HepG2 (cell line): Measurements from ENCODE around the gene MAP3K1. TPM values are rescaled to one million over a fixed set of nuclear protein-coding genes. Genes with fewer than 3 reads are reported as not detected.

Source experiments
- CBX5 ChIP-seq: sonication (generic); formaldehyde crosslinking; IDR thresholded peaks from 2 replicates; pipeline ENCODE4 v1.4.0; 2020; ENCODE audit warnings: missing genetic modification reagents, borderline replicate concordance
- CEBPZ ChIP-seq: IDR thresholded peaks from 2 replicates; pipeline ENCODE4 v1.6.1; 2012; ENCODE audit warnings: low read length, improper control_type of control experiment
- CREBL2 ChIP-seq: sonication (generic); formaldehyde crosslinking; IDR thresholded peaks from 2 replicates; pipeline ENCODE4 v1.8.1; 2023; ENCODE audit warnings: missing genetic modification reagents, mild to moderate bottlenecking, borderline replicate concordance
- ELF3 ChIP-seq: IDR thresholded peaks from 2 replicates; pipeline ENCODE4 v1.6.1; 2016; ENCODE audit warnings: missing genetic modification reagents, missing compliant biosample characterization
- FUBP1 ChIP-seq: sonication (generic); formaldehyde crosslinking; IDR thresholded peaks from 2 replicates; pipeline ENCODE4 v1.5.1; 2020; ENCODE audit warnings: missing genetic modification reagents, mild to moderate bottlenecking, borderline replicate concordance
- PBX3 ChIP-seq: sonication (generic); formaldehyde crosslinking; IDR thresholded peaks from 2 replicates; pipeline ENCODE4 v1.8.1; 2023; ENCODE audit warnings: missing genetic modification reagents, inconsistent platforms, borderline replicate concordance
- PCBP2 ChIP-seq: fragments of 200-400 bp; formaldehyde crosslinking; optimal IDR thresholded peaks from 2 replicates; pipeline ENCODE3; 2018; ENCODE audit warnings: low read length, low read depth; ENCODE audit not compliant: poor library complexity, severe bottlenecking
- PHF20 ChIP-seq: sonication (generic); formaldehyde crosslinking; IDR thresholded peaks from 2 replicates; pipeline ENCODE4 v1.5.0; 2020; ENCODE audit warnings: mild to moderate bottlenecking, missing genetic modification reagents
- SOX5 ChIP-seq: IDR thresholded peaks from 2 replicates; pipeline ENCODE4 v1.6.1; 2016; ENCODE audit warnings: borderline replicate concordance
- SRY ChIP-seq: sonication (generic); formaldehyde crosslinking; IDR thresholded peaks from 2 replicates; pipeline ENCODE4 v1.8.0; 2022; ENCODE audit warnings: mild to moderate bottlenecking, missing genetic modification reagents
- TAF1 ChIP-seq: sonication (generic); formaldehyde crosslinking; IDR thresholded peaks from 2 replicates; pipeline ENCODE4 v1.4.0; 2020; ENCODE audit warnings: missing genetic modification reagents
- TOE1 ChIP-seq: sonication (generic); formaldehyde crosslinking; IDR thresholded peaks from 2 replicates; pipeline ENCODE4 v1.4.0; 2020; ENCODE audit warnings: mild to moderate bottlenecking, missing genetic modification reagents
- YY1 ChIP-seq: IDR thresholded peaks from 2 replicates; pipeline ENCODE4 v1.6.1; 2011; ENCODE audit warnings: low read length, low read depth, moderate library complexity, mild to moderate bottlenecking; ENCODE audit not compliant: insufficient read depth, insufficient replicate concordance
- ZBTB1 ChIP-seq: sonication (generic); formaldehyde crosslinking; IDR thresholded peaks from 2 replicates; pipeline ENCODE4 v1.4.0; 2020; ENCODE audit warnings: missing genetic modification reagents, borderline replicate concordance
- ZNF205 ChIP-seq: IDR thresholded peaks from 2 replicates; pipeline ENCODE4 v1.6.1; 2018; ENCODE audit warnings: missing biosample characterization, missing genetic modification reagents
- ZNF382 ChIP-seq: sonication (generic); formaldehyde crosslinking; IDR thresholded peaks from 2 replicates; pipeline ENCODE4 v1.5.0; 2020; ENCODE audit warnings: missing genetic modification reagents, mild to moderate bottlenecking, borderline replicate concordance
- ZNF607 ChIP-seq: sonication (generic); formaldehyde crosslinking; IDR thresholded peaks from 2 replicates; pipeline ENCODE4 v1.5.1; 2020; ENCODE audit warnings: missing genetic modification reagents, mild to moderate bottlenecking, borderline replicate concordance
- ZNF746 ChIP-seq: sonication (generic); formaldehyde crosslinking; IDR thresholded peaks from 2 replicates; pipeline ENCODE4 v1.8.0; 2022; ENCODE audit warnings: mild to moderate bottlenecking, missing genetic modification reagents
- polyA plus RNA-seq, 8 experiments: library from polyadenylated mRNA; depleted of rRNA in 3 of 8; stranded (reverse) in 7 of 8; unstranded in 1 of 8; fragments of >200 nt; fragmentation: Illumina TruSeq in 4 of 8; extraction: Trizol in 4 of 8; gene quantifications; 2 replicates each; pipeline versions ENCODE4 v1.2.1 to v1.2.3, GENCODE V29; 2011 to 2016; ENCODE audit warnings: low read depth in 4 of 8, missing spikeins in 1 of 8, mixed read lengths in 1 of 8; ENCODE audit not compliant: insufficient read depth in 1 of 8
- total RNA-seq, 5 experiments: library from RNA; depleted of rRNA; stranded (reverse); fragments of >200 nt; fragmentation: Illumina TruSeq; extraction: Trizol; gene quantifications; 2 replicates each; pipeline ENCODE4 v1.2.3, GENCODE V29; 2016; ENCODE audit warnings: low read depth in 1 of 5
- TF ChIP-seq, protein P1 (sequence below): sonication (generic); formaldehyde crosslinking; IDR thresholded peaks from 2 replicates; pipeline ENCODE4 v1.4.0; 2020; ENCODE audit warnings: missing genetic modification reagents, borderline replicate concordance

The MAP3K1 gene
- total and polyA plus RNA-seq, 2 of the 13 experiments (the other 11 are each of a cell fraction or from before 2014, with no cell fraction given), result 16.4 to 30.3 TPM

DNA sequence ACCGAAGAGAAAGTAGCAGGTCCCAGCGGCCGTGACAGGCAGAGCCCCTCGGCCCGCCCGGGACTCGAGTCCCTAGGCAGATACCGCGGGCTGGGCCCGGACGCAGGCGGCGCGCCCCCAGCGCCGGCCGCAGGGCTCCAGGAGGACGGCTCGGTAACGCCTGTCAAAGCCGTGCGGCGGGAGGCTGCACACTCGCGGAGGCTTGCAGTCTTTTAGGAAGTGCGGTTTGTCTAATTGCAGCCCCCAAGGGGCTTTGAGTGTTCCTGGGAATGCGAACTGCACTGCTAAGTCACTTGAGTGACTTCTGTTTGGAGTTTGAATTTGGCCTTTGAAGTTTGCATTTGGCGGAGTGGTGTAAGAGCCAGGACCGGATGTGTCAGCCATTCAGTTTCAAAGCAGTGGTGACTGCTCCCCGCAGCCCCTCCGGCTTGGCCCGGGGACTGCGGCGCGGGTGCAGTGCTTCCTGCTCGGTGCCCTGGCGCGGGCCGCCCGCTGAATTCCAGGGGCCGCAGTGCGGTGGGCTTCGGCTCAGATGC, 1.3 kb downstream of the MAP3K1 start (continued):
- TF ChIP-seq CEBPZ, result no peak
- TF ChIP-seq CREBL2, result no peak
- peak; percentile 28; the same call in 1 of the 2 replicates for TF ChIP-seq ZNF746 (CRISPR knock-in tag)
- TF ChIP-seq ZNF382, result no peak
- TF ChIP-seq SOX5 (CRISPR knock-in tag), result peak; percentile 29; the same call in 1 of the 2 replicates
- TF ChIP-seq PBX3, result no peak
- TF ChIP-seq YY1, result peak; percentile 72
- TF ChIP-seq, protein P1, sequence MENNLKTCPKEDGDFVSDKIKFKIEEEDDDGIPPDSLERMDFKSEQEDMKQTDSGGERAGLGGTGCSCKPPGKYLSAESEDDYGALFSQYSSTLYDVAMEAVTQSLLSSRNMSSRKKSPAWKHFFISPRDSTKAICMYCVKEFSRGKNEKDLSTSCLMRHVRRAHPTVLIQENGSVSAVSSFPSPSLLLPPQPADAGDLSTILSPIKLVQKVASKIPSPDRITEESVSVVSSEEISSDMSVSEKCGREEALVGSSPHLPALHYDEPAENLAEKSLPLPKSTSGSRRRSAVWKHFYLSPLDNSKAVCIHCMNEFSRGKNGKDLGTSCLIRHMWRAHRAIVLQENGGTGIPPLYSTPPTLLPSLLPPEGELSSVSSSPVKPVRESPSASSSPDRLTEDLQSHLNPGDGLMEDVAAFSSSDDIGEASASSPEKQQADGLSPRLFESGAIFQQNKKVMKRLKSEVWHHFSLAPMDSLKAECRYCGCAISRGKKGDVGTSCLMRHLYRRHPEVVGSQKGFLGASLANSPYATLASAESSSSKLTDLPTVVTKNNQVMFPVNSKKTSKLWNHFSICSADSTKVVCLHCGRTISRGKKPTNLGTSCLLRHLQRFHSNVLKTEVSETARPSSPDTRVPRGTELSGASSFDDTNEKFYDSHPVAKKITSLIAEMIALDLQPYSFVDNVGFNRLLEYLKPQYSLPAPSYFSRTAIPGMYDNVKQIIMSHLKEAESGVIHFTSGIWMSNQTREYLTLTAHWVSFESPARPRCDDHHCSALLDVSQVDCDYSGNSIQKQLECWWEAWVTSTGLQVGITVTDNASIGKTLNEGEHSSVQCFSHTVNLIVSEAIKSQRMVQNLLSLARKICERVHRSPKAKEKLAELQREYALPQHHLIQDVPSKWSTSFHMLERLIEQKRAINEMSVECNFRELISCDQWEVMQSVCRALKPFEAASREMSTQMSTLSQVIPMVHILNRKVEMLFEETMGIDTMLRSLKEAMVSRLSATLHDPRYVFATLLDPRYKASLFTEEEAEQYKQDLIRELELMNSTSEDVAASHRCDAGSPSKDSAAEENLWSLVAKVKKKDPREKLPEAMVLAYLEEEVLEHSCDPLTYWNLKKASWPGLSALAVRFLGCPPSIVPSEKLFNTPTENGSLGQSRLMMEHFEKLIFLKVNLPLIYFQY, result no peak
- no peak for TF ChIP-seq PCBP2
- TF ChIP-seq ZNF607 (CRISPR knock-in tag), result peak; percentile 73; the same call in 1 of the 2 replicates
- TF ChIP-seq SRY (CRISPR knock-in tag), result peak; percentile 67; the same call in 1 of the 2 replicates
- no peak; the same call in 1 of the 2 replicates for TF ChIP-seq CBX5 (CRISPR knock-in tag)
- peak; percentile 44; the same call in 1 of the 2 replicates for TF ChIP-seq PHF20 (CRISPR knock-in tag)
- peak; percentile 68 for TF ChIP-seq TAF1 (CRISPR knock-in tag)
- TF ChIP-seq TOE1 (CRISPR knock-in tag), result no peak
- no peak for TF ChIP-seq FUBP1 (CRISPR knock-in tag)
- TF ChIP-seq ELF3 (CRISPR knock-in tag), result peak; percentile 77
- peak; percentile 18; the same call in 1 of the 2 replicates for TF ChIP-seq ZNF205 (CRISPR knock-in tag)
- TF ChIP-seq ZBTB1 (CRISPR knock-in tag), result no peak
